ENCODE measurements around the gene EPHB3. TPM values are rescaled to one million over a fixed set of nuclear protein-coding genes. Genes with fewer than 3 reads are reported as not detected.

The EPHB3 gene
- polyA plus RNA-seq, 1 of the 3 experiments (the other 2 are of a cell fraction), result 4.2 TPM

- TF ChIP-seq REST (IDR thresholded peaks at IDR 0.05; ENCODE audit: low read depth, low read length) (no peak), TAF1 (IDR thresholded peaks at IDR 0.05; ENCODE audit: borderline replicate concordance, low read depth, low read length) (no peak), TCF12 (IDR thresholded peaks at IDR 0.05) (no peak), POLR2AphosphoS5 (IDR thresholded peaks at IDR 0.05; ENCODE audit: low read depth, low read length) (no peak), YY1 (IDR thresholded peaks at IDR 0.05; ENCODE audit: low read depth) (no peak), ZBTB33 (IDR thresholded peaks at IDR 0.05; ENCODE audit: borderline replicate concordance, low read depth) (no peak), RXRA (IDR thresholded peaks at IDR 0.05; ENCODE audit: borderline replicate concordance, low read depth) (no peak), EZH2phosphoT487 (IDR thresholded peaks at IDR 0.05; ENCODE audit: borderline replicate concordance, low read depth) (no peak), FOXM1 (IDR thresholded peaks at IDR 0.05; ENCODE audit: low read depth) (no peak), SIN3A (IDR thresholded peaks at IDR 0.05; ENCODE audit: borderline replicate concordance, low read depth, low read length) (no peak), GATA2 (CRISPR knock-in tag; IDR thresholded peaks at IDR 0.05) (no peak)
- TF ChIP-seq, protein P1, sequence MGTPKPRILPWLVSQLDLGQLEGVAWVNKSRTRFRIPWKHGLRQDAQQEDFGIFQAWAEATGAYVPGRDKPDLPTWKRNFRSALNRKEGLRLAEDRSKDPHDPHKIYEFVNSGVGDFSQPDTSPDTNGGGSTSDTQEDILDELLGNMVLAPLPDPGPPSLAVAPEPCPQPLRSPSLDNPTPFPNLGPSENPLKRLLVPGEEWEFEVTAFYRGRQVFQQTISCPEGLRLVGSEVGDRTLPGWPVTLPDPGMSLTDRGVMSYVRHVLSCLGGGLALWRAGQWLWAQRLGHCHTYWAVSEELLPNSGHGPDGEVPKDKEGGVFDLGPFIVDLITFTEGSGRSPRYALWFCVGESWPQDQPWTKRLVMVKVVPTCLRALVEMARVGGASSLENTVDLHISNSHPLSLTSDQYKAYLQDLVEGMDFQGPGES (IDR thresholded peaks at IDR 0.05; ENCODE audit: low read depth, low read length), result no peak
- TF ChIP-seq, protein P2, sequence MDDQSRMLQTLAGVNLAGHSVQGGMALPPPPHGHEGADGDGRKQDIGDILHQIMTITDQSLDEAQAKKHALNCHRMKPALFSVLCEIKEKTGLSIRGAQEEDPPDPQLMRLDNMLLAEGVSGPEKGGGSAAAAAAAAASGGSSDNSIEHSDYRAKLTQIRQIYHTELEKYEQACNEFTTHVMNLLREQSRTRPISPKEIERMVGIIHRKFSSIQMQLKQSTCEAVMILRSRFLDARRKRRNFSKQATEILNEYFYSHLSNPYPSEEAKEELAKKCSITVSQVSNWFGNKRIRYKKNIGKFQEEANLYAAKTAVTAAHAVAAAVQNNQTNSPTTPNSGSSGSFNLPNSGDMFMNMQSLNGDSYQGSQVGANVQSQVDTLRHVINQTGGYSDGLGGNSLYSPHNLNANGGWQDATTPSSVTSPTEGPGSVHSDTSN (IDR thresholded peaks at IDR 0.05), result no peak
- TF ChIP-seq, protein P3, sequence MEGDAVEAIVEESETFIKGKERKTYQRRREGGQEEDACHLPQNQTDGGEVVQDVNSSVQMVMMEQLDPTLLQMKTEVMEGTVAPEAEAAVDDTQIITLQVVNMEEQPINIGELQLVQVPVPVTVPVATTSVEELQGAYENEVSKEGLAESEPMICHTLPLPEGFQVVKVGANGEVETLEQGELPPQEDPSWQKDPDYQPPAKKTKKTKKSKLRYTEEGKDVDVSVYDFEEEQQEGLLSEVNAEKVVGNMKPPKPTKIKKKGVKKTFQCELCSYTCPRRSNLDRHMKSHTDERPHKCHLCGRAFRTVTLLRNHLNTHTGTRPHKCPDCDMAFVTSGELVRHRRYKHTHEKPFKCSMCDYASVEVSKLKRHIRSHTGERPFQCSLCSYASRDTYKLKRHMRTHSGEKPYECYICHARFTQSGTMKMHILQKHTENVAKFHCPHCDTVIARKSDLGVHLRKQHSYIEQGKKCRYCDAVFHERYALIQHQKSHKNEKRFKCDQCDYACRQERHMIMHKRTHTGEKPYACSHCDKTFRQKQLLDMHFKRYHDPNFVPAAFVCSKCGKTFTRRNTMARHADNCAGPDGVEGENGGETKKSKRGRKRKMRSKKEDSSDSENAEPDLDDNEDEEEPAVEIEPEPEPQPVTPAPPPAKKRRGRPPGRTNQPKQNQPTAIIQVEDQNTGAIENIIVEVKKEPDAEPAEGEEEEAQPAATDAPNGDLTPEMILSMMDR (IDR thresholded peaks at IDR 0.05), result no peak
- Histone ChIP-seq H3K9ac (no peak overlapping the region), H4K20me1 (ENCODE audit: insufficient read depth) (no peaks in the 10 kb centered on the region), H2AFZ (ENCODE audit: low read depth) (no peak overlapping the region), H3K4me3 (ENCODE audit: low read depth in 2 of 2, low read length in 1 of 2) (no peak overlapping the region), H3K9me2 (no peaks in the 10 kb centered on the region), H3K4me1 (ENCODE audit: control insufficient read depth in 1 of 2, insufficient read depth in 2 of 2, low read depth in 1 of 2, low read length in 1 of 2) (no peaks in the 10 kb centered on the region), H3K79me2 (ENCODE audit: insufficient read depth) (no peaks in the 10 kb centered on the region), H3K27me3 (ENCODE audit: insufficient read depth) (peaks cover 63% of the 10 kb centered on the region), H3K9me3 (no peaks in the 10 kb centered on the region), H3K27ac (ENCODE audit: low read depth in 2 of 2, low read length in 1 of 2) (no peak overlapping the region), H3F3A (replicated peaks; ENCODE audit: insufficient read depth) (peaks cover 3% of the 10 kb centered on the region), H3K4me2 (no peak overlapping the region), H3K36me3 (replicated peaks in 1 of 2; ENCODE audit: control insufficient read depth in 1 of 2, insufficient read depth in 2 of 2, low read length in 1 of 2) (no peaks in the 10 kb centered on the region)
- DNase-seq, result no peak
- WGBS (ENCODE audit: low lambda C conversion rate), result 33% methylated on average over 8 of the region's 8 CpGs
- ChIA-PET CTCF (interaction anchor here (1.1 to 11.7 kb wide), 9 partner anchors 8 to 167 kb away, joined by 3 to 165 read pairs (median 4); partner anchors contain the start of gene EPHB3), POLR2A (no interaction called here)
Observed at GRCh38 chr3:184537885-184538665, 23.5 kb upstream of the EPHB3 start.

Data from SK-N-SH (cell line).